Colonic mucosa (tissue), 4 donors: ENCODE data around the gene MACROD2. TPM values are rescaled to one million over a fixed set of nuclear protein-coding genes. Genes with fewer than 3 reads are reported as not detected.

ENCODE experiments used
- DNase-seq: peaks from one replicate; pipeline ENCODE4 v3.0.0-alpha.2; 2020
- H3K27ac ChIP-seq: fragments of 200-600 bp; one replicate; pipeline ENCODE4 v1.8.0; 2021
- H3K27me3 ChIP-seq: fragments of 200-600 bp; one replicate; pipeline ENCODE4 v1.8.0; 2021
- H3K36me3 ChIP-seq: fragments of 200-600 bp; one replicate; pipeline ENCODE4 v1.8.0; 2021
- H3K4me1 ChIP-seq: fragments of 200-600 bp; one replicate; pipeline ENCODE4 v1.8.0; 2021; ENCODE audit warnings: mild to moderate bottlenecking
- H3K4me3 ChIP-seq: fragments of 200-600 bp; one replicate; pipeline ENCODE4 v1.8.0; 2021
- H3K9ac ChIP-seq, 2 donors: one replicate each; pipeline ENCODE4 v1.7.0; 2013; ENCODE audit warnings: control low read depth in 2 of 2, low read depth in 2 of 2, low read length in 2 of 2
- H3K9me3 ChIP-seq: fragments of 200-600 bp; one replicate; pipeline ENCODE4 v1.8.0; 2021
- intact Hi-C: fragments of 100-400 bp; cut with DNase I; formaldehyde crosslinking; loops from one replicate; pipeline ENCODE4 v1.14.1; 2022
- total RNA-seq, 2 donors: library from RNA; stranded (reverse); fragmentation: NEBNext Ultra II Directional in 1 of 2; extraction: Animal tissue kit (Norgen Biotek cat#: 25700) in 1 of 2; gene quantifications; one replicate each; pipeline ENCODE4 v1.2.1, GENCODE V29; 2021
- TF ChIP-seq, protein P1 (sequence below): fragments of 200-600 bp; IDR thresholded peaks from one replicate; pipeline ENCODE4 v1.8.0; 2022; ENCODE audit warnings: antibody characterized with exemption, mild to moderate bottlenecking
- donor health status: healthy.
- donor health status: DM: no; HTN: no; CAD: no.
- donor health status: DM: no; HTN: no; CAD: no.

The MACROD2 gene
- total RNA-seq, 2 donors from 2014 or later = 3.2 to 3.3 TPM

DNA sequence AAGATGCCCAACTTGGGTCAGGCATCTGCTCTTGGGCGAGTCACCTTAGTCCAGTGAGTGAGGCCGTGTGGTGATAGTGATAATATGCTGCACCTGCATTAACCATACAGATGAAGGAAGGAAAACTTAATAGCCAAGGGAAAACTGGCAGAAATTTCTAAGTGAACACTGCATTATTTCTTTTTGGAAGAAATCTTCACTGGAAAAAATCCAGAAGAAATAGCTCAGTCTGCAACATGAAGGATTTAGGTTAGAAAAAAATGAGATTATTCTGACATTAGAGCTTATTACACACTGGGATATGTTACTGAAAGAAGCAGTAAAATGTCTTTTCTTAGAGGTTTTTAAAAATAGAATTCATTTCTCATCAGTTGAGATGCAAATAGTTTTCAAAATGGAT is 1630.7 kb downstream of the MACROD2 start:
- H3K9ac ChIP-seq = no peak overlapping the region
- H3K27ac ChIP-seq = no peak overlapping the region
- TF ChIP-seq, protein P1, sequence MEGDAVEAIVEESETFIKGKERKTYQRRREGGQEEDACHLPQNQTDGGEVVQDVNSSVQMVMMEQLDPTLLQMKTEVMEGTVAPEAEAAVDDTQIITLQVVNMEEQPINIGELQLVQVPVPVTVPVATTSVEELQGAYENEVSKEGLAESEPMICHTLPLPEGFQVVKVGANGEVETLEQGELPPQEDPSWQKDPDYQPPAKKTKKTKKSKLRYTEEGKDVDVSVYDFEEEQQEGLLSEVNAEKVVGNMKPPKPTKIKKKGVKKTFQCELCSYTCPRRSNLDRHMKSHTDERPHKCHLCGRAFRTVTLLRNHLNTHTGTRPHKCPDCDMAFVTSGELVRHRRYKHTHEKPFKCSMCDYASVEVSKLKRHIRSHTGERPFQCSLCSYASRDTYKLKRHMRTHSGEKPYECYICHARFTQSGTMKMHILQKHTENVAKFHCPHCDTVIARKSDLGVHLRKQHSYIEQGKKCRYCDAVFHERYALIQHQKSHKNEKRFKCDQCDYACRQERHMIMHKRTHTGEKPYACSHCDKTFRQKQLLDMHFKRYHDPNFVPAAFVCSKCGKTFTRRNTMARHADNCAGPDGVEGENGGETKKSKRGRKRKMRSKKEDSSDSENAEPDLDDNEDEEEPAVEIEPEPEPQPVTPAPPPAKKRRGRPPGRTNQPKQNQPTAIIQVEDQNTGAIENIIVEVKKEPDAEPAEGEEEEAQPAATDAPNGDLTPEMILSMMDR = no peak
- H3K36me3 ChIP-seq = no peaks in the 10 kb centered on the region
- DNase-seq = no peak
- no peak overlapping the region for H3K4me3 ChIP-seq
- H3K27me3 ChIP-seq = no peaks in the 10 kb centered on the region
- intact Hi-C loops = no loop called here
- no peaks in the 10 kb centered on the region for H3K9me3 ChIP-seq
- H3K4me1 ChIP-seq = no peaks in the 10 kb centered on the region

GRCh38 chr20:15627089-15627488 is 1631.8 kb downstream of the MACROD2 start:
- Histone ChIP-seq H3K4me3 (no peak overlapping the region), H3K9me3 (no peaks in the 10 kb centered on the region), H3K27me3 (no peaks in the 10 kb centered on the region), H3K4me1 (no peaks in the 10 kb centered on the region), H3K36me3 (no peaks in the 10 kb centered on the region), H3K9ac (no peak overlapping the region), H3K27ac (no peak overlapping the region)
- TF ChIP-seq, protein P1 = no peak
- intact Hi-C loops = no loop called here
- no peak for DNase-seq

GRCh38 chr20:15627501-15627903 is 1632.2 kb downstream of the MACROD2 start:
- TF ChIP-seq, protein P1 = no peak
- H3K27me3 ChIP-seq = no peaks in the 10 kb centered on the region
- no peak overlapping the region for H3K4me3 ChIP-seq
- no peaks in the 10 kb centered on the region for H3K36me3 ChIP-seq
- H3K27ac ChIP-seq = no peak overlapping the region
- no peak for DNase-seq
- H3K4me1 ChIP-seq = no peaks in the 10 kb centered on the region
- H3K9me3 ChIP-seq = no peaks in the 10 kb centered on the region
- H3K9ac ChIP-seq = no peak overlapping the region
- intact Hi-C loops = no loop called here

DNA sequence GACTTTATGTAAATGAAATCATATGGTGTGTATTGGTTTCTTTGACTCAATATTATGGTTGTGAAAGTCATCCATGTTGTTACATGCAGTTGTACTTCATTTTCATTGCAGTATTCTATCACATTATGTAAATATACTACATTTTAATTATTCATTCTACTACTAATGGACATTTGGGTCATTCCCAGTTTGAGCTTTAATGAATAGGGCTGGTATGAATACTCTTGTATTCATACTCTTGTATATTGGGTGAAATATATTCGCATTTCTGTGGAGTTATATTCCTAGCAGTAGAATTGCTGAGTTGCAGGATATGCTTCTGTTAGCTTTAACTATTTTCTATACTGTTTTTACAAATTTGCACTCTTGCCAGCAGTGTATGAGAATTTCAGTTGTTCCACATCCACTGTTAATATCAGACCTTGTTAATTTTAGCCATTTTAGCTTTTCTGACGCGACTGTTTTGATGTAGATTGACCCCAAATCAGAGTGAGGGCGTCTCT is 1633.6 kb downstream of the MACROD2 start:
- Histone ChIP-seq H3K27ac (no peak overlapping the region), H3K9ac (no peak overlapping the region), H3K9me3 (no peaks in the 10 kb centered on the region), H3K4me1 (no peaks in the 10 kb centered on the region), H3K4me3 (no peak overlapping the region), H3K27me3 (no peaks in the 10 kb centered on the region), H3K36me3 (no peaks in the 10 kb centered on the region)
- TF ChIP-seq, protein P1 = no peak
- DNase-seq = no peak
- intact Hi-C loops = no loop called here

- TF ChIP-seq, protein P1 = no peak
- no peaks in the 10 kb centered on the region for H3K9me3 ChIP-seq
- no peak overlapping the region for H3K4me3 ChIP-seq
- H3K4me1 ChIP-seq = no peaks in the 10 kb centered on the region
- H3K27me3 ChIP-seq = no peaks in the 10 kb centered on the region
- H3K36me3 ChIP-seq = no peaks in the 10 kb centered on the region
- intact Hi-C loops = no loop called here
- DNase-seq = no peak
- no peak overlapping the region for H3K9ac ChIP-seq
- no peak overlapping the region for H3K27ac ChIP-seq
These were observed 1635.0 kb downstream of the MACROD2 start for GRCh38 chr20:15630360-15630759.
